ENCODE data around the gene EML1. TPM values are rescaled to one million over a fixed set of nuclear protein-coding genes. Genes with fewer than 3 reads are reported as not detected.

EML1 gene
- total RNA-seq, 1 donor from 2014 or later: 5.1 TPM

DNA sequence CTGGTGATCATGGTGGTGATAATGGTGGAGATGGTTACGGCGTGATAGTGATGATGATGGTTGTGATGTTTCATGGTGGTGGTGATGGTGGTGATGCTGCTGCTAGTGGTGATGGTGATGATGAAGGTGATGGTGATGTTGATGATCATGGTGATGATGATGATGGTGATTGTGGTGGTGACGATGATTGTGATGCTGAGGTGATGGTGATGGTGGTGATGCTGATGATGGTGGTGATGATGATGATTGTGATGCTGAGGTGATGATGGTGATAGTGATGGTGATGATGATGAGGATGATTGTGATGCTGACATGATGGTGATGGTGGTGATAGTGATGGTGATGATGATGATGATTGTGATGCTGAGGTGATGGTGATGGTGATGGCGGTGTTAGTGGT, 158.8 kb downstream of the EML1 start:
- DNase-seq (ENCODE audit: low spot score): no peak
- no peak for ATAC-seq

GRCh38 chr14:99952453-99952852, 159.2 kb downstream of the EML1 start:
- DNase-seq (ENCODE audit: low spot score) (no peak), ATAC-seq (no peak)

DNA sequence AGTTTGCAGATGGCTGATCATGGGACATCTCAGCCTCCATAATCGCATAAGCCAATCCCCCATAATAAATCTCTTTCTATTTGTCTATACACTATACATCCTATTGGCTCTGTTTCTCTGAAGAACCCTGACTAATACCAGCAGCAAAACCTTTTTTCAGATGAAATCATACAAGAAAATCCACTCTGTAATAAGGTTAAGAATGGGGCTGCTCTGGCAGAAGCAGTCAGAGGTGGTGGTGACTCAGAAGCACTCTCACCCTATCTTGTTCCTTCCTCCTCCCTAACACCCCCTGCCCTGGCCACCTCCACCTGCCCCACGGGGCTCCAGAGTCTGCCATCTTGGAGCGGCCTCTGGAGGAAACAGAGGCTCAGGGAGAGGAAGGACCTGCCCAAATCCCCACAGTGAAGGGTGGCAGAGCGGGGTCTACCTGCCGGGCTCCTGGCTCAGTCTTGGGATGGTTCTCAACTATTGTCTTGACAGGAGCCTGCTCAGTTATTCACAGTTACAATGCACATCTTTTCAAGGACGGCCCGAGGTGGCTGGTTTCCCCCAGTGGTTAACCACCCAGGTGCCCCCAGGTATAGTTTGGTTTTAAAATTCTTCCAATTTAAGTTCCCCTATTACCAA, 162.7 kb downstream of the EML1 start:
- no peak for ATAC-seq
- peak; percentile 38 for DNase-seq (ENCODE audit: low spot score)

- DNase-seq (ENCODE audit: low spot score) (no peak), ATAC-seq (no peak)
These were observed 165.2 kb downstream of the EML1 start for GRCh38 chr14:99958380-99958779.

GRCh38 chr14:99961826-99962518, 168.8 kb downstream of the EML1 start:
- ATAC-seq: no peak

DNA sequence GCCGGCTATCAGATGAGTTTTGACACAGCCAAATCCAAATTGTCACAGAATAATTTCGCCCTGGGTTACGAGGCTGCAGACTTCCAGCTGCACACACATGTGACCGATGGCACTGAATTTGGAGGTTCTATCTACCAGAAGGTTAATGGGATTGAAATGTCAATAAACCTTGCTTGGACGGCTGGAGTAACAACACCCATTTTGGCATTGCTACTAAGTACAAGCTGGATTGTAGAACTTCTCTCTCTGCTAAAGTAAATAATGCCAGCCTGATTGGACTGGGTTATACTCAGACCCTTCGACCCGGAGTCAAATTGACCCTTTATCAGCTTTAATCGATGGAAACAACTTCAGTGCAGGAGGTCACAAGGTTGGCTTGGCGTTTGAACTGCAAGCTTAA, 171.8 kb downstream of the EML1 start:
- ATAC-seq: peak; percentile 87
- DNase-seq (ENCODE audit: low spot score): peak; percentile 76

More at GRCh38 chr14:99961826-99962518, 168.8 kb downstream of the EML1 start:
- DNase-seq (ENCODE audit: low spot score): no peak

DNA sequence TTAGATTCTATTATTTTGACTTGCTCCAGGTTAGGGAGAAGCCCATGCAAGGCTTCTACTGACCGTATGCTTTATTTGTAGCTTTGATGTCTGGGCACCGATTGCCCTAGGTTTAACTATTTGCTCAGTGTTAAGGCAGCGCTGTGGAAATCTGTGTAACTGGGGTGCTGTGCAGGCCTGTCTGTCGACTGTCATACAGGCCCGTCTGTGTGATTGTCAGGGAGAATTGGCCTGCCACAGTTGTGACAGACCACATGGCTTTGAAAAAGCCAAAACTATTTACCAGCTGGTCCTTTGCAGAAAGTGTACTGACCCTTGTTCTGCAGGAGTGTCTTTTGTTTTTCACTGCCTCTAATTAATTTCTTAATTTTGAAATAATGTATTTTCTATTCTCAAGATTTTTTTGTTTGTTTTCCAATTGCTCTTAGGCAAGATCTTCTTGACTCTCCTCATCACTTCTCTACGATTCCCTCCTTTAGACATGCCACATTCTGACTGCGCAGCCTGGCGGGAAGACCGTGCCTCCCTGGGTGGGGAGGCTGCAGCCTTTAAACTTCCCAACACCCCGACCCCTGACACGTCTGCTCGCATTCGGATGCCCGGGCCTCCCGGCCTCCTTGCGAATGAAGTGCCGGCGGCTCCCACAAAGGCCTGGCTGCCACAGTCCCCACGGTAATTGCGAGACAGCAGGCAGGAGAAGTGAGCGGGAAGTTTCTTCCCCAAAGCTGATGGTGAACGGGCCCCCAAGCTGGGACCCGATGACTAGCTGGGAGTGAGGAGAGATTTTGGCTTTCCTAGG, 173.0 kb downstream of the EML1 start:
- DNase-seq (ENCODE audit: low spot score): no peak

GRCh38 chr14:99966912-99967311, 173.7 kb downstream of the EML1 start:
- no peak for ATAC-seq
- DNase-seq (ENCODE audit: low spot score): no peak

More for the DNA sequence above, 173.0 kb downstream of the EML1 start:
- peak; percentile 39 for ATAC-seq

- DNase-seq (ENCODE audit: low spot score) (no peak), ATAC-seq (no peak)
These were observed 175.1 kb downstream of the EML1 start for GRCh38 chr14:99968191-99968920.

- no peak for ATAC-seq
These were observed 175.7 kb downstream of the EML1 start for GRCh38 chr14:99968941-99969340.

DNA sequence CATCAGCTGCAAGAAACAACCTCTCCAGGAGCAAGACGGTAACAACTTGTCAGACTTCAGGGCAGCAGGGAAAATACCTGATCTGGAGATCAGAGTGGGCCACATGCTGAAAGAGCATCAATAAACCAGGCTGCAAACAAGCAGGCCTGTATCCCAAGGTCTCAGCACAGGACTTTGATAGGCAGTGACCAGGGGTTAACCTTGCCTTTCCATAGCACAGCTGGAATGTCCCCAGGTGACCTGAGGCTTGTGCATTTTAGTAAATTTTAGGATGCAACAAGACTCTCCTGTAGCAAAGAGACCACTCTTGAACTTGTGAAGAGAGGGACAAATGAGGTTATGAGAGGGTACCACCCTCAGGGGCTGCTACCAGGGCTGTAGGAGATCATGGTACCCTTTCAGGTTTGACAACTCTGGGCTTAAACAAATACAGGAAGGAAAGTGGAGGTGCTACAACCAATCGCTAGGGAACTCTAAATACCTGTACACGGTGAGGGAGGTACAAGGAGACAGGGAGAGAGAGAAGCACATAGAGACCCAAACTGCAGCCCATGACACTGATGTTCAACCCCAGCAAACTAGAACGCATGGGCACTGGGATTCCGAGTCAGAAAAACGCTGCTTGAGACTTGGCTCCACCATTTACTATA, 176.6 kb downstream of the EML1 start:
- ATAC-seq (no peak), DNase-seq (ENCODE audit: low spot score) (no peak)

More at GRCh38 chr14:99968941-99969340, 175.7 kb downstream of the EML1 start:
- DNase-seq (ENCODE audit: low spot score): no peak

GRCh38 chr14:99971087-99971940, 178.1 kb downstream of the EML1 start:
- DNase-seq (ENCODE audit: low spot score): peak; percentile 86
- ATAC-seq: peak; percentile 93

DNA sequence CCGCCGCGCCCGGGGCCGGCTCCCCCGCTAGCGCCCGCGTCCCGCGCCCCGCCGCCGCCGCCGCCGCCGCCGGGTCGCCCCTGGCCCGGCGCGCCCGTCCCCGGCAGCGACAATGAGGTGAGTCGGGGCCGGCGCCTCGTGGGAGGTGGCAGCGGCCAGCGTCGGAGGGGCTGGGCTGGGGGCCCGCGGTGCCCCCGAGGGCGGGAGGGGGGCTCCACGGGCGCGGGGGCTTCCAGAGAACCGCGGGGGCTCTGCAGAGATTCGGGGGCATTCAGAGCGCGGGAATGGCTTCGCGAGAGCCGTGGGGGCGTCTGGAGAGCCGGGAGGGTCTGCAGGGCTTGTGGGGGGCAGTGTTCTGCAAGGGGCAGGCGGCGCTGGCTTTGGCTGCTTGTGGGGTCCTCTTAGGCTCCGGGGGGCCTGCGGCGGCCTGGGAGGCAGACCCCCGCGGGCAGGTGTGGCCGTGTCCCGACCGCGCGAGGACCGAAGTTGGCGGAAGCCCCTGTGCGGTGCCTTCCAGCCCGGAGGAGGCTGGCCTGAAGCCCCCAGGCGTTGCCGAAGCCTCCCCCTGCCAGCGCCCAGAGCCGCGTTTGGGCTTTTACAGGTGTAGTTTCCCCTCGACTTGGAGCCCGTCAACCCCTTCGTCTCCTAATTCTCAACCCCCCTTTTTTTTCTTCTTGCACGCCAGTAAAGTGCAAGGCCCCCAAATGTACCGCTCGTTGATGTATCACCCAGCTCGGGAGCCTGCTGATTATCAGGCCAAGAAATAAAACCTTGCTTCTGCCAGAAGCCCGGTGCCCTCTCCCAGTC, 178.9 kb downstream of the EML1 start:
- ATAC-seq (peak; percentile 18), DNase-seq (ENCODE audit: low spot score) (no peak)

- no peak for ATAC-seq
- no peak for DNase-seq (ENCODE audit: low spot score)
These were observed 179.7 kb downstream of the EML1 start for GRCh38 chr14:99972748-99973466.

DNA sequence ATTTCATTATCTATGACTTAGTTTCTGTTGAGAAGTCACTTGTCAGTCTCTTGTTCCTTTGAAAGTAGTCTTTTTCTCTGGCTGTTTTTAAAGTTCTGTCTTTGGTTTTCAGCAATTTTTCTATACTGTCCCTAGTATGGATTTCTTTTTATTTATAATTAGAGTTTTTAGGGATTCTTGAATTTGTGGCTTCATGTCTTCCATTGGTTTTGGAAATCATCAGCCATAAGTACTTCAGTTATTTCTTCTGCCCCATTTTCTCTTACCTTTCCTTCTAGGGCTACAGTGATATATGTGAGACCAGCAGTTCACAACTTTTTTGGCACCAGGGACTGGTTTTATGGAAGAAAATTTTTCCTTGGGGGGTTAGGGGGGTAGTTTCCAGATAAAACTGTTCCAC, 182.0 kb downstream of the EML1 start:
- DNase-seq (ENCODE audit: low spot score) (no peak), ATAC-seq (no peak)

- no peak for ATAC-seq
These were observed 182.8 kb downstream of the EML1 start for GRCh38 chr14:99976021-99976420.

GRCh38 chr14:99976681-99977080, 183.5 kb downstream of the EML1 start:
- ATAC-seq (no peak), DNase-seq (ENCODE audit: low spot score) (no peak)

More at GRCh38 chr14:99976021-99976420, 182.8 kb downstream of the EML1 start:
- DNase-seq (ENCODE audit: low spot score): no peak

GRCh38 chr14:99980299-99980698, 187.1 kb downstream of the EML1 start:
- ATAC-seq: peak; percentile 79
- DNase-seq (ENCODE audit: low spot score): peak; percentile 65

All from left lobe of liver (tissue), 2 donors.